SK-N-DZ (cell line): ENCODE results near the gene TBR1. TPM values are rescaled to one million over a fixed set of nuclear protein-coding genes. Genes with fewer than 3 reads are reported as not detected.
A peak's percentile ranks its signal among the peaks of the same experiment; 100 is the strongest.

ENCODE experiments used
- DNase-seq: peaks from one replicate; pipeline ENCODE4 v3.0.0-alpha.2; 2015; ENCODE audit warnings: low spot score
- polyA plus RNA-seq, 2 experiments: library from polyadenylated mRNA; depleted of rRNA; stranded (reverse); fragments of >200 nt; gene quantifications; 2 replicates each; pipeline ENCODE4 v1.2.3, GENCODE V29; 2014

TBR1 gene
- not detected in 2 replicates for polyA plus RNA-seq (2014; cell fraction: cytosol; rRNA removed)
- 0.13 TPM in 1 of 2 replicates, not detected in the other for polyA plus RNA-seq (2014; cell fraction: nucleus; rRNA removed)

GRCh38 chr2:161415987-161416707, at the start of gene TBR1:
TSS of gene TBR1 (plus strand) at chr2:161416297. CDS start at chr2:161416411, 114 bp downstream.
- DNase-seq, result peak; percentile 45

- no peak for DNase-seq
Measured at GRCh38 chr2:161367675-161368074, 48.4 kb upstream of the TBR1 start.

GRCh38 chr2:161369311-161369710, 46.8 kb upstream of the TBR1 start:
- DNase-seq, result no peak

- no peak for DNase-seq
Measured at GRCh38 chr2:161370981-161371380, 45.1 kb upstream of the TBR1 start.

GRCh38 chr2:161371869-161372268, 44.2 kb upstream of the TBR1 start:
- no peak for DNase-seq

- no peak for DNase-seq
Measured at GRCh38 chr2:161373942-161374341, 42.2 kb upstream of the TBR1 start.

- DNase-seq, result no peak
Measured at GRCh38 chr2:161374446-161374845, 41.7 kb upstream of the TBR1 start.

- no peak for DNase-seq
Measured at GRCh38 chr2:161379740-161380139, 36.4 kb upstream of the TBR1 start.

GRCh38 chr2:161381546-161381945, 34.6 kb upstream of the TBR1 start:
- no peak for DNase-seq

GRCh38 chr2:161382747-161383146, 33.4 kb upstream of the TBR1 start:
- no peak for DNase-seq

GRCh38 chr2:161384864-161385263, 31.2 kb upstream of the TBR1 start:
- no peak for DNase-seq

GRCh38 chr2:161386228-161386824, 29.8 kb upstream of the TBR1 start:
- DNase-seq, result no peak

GRCh38 chr2:161388146-161388779, 27.8 kb upstream of the TBR1 start:
- DNase-seq, result no peak

GRCh38 chr2:161391737-161392506, 24.2 kb upstream of the TBR1 start:
- no peak for DNase-seq

- no peak for DNase-seq
Measured at GRCh38 chr2:161400076-161400475, 16.0 kb upstream of the TBR1 start.

- no peak for DNase-seq
Measured at GRCh38 chr2:161402297-161402696, 13.8 kb upstream of the TBR1 start.

- no peak for DNase-seq
Measured at GRCh38 chr2:161406316-161406715, 9.8 kb upstream of the TBR1 start.

- DNase-seq, result no peak
Measured at GRCh38 chr2:161407597-161407996, 8.5 kb upstream of the TBR1 start.

GRCh38 chr2:161409308-161409907, 6.7 kb upstream of the TBR1 start:
- no peak for DNase-seq

GRCh38 chr2:161412346-161412745, 3.8 kb upstream of the TBR1 start:
- no peak for DNase-seq
